ACHN (cell line): ENCODE data around the gene SOX5.

Experiments
- DNase-seq: peaks from one replicate; pipeline ENCODE4 v3.0.0-alpha.2; 2015
- in situ Hi-C: cut with HindIII; loops from 2 replicates; pipeline ENCODE4 v1.10.0; 2017; ENCODE audit warnings: low sequenced_read_pairs, low pct_ligation_motif_present, low pct_unique_long_range_greater_than_20kb

Gene SOX5

DNA sequence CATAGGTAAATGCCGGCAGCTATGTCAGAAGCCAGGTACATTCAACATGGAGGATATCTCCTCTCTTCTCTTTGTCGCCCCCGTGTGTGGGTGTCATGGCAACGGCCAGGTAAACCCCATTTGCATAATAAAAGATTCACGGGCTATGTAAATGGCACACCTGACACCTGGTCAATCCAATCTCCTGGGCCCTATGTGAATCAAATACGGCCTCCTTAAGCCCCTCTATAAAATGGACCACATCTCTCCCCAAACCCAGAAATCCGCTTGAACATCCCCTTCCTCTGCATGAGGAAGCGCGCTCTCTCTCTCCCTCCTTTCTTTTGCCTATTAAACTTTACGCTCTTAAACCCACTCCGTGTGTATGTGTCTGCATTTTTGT lies 363.7 kb downstream of the SOX5 start:
- in situ Hi-C loops = no loop called here
- no peak for DNase-seq

DNA sequence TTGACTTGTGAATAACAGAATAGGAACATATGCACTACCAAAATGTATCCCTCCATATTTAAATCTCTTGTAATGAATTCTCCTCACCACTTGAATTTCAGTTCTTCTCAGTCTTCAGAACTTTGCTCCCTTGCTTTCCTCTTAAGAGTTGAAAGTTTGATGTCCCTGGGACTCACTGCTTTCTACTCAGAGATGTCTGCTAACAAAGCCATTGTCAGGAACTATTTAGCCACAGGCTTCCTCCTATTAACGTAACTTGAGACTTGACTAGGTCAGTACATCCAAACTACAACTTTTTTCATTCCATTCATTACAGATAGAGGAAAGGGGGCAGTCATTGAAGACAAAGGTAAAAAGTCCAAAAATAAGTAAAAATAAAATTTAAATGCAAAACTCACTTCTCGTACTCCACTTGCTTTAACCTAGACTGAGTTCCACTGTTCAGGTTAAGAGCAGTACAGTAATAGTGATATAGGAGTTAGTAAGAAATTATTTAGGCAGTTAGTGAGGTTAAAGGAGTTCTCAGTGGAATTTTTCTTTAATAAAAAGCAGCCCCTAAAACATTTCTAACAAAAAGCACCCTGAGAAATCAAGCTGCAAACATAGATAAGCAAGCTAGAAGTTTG lies 364.2 kb downstream of the SOX5 start:
- in situ Hi-C loops = no loop called here
- DNase-seq = no peak

DNA sequence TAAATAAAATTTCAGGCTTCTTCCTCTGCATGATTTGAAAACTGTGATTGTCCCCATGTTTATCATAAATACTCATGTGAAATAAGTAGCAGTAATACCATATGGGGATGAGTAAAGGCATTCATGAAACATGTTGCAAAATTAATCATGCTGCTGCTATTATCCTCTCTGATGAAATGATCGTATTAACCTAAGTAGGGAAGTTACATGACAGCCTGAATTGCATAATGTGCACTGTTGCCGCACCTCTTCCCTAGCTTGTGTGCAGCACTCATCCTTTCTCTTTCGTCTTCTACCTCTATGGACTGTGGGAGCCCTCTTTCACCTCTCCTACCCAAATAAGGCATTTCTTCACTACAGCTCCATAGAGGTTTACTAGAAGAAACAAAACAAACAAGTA lies 367.6 kb downstream of the SOX5 start:
- in situ Hi-C loops = no loop called here
- no peak for DNase-seq

DNA sequence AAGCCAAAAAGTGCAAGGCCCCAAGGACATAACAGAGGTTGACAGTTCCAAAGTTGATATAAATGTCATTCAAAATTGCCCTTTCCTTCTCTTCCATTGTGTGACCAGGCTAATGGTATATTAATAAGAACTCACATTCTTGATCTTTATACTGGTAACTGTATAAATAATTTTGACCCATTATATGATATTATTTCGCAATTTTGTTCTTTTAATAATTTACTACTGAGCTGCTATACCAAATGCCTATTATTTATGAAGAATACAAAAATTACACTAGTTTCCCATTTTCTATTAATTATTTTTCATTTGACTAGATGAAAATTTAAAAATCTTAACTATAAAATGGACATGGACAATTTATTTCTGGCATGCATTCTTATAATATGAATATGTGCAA lies 370.2 kb downstream of the SOX5 start:
- in situ Hi-C loops = no loop called here
- DNase-seq = no peak

DNA sequence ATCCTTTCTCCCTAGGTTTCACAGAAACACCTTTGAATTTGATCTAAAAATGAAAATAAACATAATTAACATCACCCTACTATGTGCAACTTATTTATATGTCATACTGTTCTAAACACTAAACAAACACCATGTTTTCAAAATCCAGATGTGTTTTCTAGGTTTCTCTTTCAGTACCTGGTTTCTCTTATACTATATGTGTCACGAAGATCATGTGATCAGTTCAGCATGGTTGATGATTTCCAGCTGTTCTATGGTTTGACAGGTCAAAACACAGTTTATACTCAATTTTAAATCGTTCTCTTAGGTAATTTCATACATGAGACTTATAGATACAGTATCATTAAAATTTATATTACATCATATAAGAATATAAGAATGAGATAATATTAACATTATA lies 373.1 kb downstream of the SOX5 start:
- in situ Hi-C loops = no loop called here
- no peak for DNase-seq

DNA sequence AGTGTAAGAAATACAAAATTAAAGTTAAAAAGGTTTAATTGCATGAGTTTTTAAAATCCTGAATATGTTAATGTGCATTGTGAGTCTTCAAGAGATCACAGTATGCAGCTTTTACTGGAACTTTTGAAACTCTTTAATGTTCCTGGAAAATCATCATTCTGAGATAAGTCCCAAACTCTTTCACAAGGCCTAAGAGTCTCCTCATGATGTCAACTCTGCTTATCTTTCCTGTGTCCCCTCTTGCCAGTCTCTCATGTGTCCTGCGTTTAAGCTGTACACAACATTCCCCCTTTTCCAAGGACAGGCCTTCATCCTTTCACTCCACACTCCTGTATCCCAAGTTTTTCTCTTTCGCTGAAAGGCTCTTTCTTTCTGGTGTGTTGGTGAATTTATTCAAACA lies 380.1 kb downstream of the SOX5 start:
- no peak for DNase-seq
- in situ Hi-C loops = no loop called here

DNA sequence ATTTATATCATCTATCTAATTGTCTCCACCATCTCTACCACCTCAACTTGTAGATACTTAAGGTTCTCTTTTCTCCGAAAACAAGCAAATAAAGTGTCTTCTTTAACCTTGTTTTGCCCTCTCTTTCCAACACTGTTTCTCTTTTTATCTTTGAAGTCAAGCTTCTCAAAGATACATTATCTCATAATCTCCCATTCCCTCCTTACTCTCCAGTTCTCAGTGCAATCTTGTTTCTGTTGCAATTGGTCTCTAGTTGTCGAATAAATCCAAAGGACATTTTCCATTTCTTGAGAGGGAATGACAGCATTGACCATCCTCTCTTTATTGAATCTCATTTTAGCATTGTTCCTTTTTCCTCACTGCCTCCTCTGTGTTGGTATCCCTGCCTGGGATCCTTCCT lies 383.3 kb downstream of the SOX5 start:
- in situ Hi-C loops = no loop called here
- no peak for DNase-seq

DNA sequence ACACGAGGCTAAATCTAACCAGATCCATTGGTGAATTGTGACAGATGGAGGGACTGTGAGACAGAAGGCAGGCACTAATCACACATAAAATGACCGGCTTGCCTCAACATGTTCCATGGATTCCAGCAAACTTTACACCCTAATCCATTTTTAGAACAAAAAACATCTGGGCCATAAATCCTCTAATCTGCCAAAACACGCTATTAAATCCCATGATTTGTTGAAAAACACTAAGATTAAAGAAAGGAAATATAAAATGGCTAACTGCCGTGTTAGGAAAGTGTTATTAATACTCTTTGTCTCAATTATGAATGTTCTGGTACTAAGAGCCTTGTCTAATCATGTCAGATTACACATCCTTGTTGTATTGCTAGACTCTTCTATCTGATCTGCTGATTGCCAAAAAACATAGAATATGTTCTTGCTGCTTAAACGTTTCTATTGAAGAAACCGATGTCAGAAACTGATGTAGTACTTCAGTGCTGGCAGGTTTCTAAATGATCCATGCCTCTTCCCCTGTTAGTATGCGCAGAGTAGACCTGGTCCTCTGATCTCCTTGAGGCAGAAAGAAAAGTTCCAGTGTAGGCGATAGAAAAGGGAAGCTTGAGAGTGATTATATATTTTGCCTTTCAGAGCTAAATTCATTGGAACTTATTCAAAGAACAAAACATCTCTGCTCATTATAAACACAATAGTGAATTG lies 384.9 kb downstream of the SOX5 start:
- in situ Hi-C loops = no loop called here
- DNase-seq = no peak

DNA sequence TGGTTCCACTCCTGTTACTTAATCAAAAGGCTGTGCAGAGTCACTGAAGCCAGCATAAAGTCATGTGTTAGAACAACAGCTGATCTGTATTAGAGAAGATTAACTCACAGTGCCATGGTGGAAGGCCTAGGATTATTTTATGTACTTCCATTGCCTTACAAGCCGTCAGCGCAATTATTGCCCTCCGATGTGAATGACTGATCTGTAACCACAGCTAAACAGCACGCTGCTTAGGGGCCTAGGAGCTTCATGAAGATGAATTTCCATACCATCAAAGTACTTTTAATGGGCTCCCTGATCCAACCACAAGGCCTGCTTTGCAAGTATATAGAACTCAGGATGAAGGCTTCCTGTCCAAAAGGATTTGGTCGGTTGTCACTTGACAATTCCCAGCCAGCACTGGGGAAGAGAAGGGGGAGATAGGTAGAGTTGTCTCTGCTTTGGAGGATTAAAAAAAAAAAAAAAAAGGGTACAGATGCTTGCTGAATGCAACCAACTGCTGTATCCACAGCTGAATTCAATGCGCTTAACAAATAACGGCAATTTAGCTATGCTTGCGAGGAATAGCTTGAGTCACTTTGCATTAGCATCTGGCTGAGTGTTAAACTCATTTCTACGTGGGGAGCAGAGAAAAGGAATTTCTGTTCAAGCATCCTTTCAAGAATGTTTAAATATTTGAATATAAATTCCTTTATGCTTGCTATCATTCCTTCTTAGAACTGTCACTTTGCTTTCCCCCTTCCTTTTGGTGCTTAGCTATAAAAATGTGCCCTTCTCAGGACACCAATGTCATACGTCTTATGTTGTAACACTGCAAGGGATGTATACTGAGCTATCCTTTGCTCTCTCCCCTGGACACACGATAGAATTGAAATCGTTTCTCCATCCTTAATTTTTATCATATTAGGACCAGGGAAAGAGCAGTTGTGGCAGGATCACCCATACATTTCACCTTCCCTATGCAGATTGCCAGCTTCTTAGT lies 387.8 kb downstream of the SOX5 start:
- no peak for DNase-seq
- in situ Hi-C loops = no loop called here

DNA sequence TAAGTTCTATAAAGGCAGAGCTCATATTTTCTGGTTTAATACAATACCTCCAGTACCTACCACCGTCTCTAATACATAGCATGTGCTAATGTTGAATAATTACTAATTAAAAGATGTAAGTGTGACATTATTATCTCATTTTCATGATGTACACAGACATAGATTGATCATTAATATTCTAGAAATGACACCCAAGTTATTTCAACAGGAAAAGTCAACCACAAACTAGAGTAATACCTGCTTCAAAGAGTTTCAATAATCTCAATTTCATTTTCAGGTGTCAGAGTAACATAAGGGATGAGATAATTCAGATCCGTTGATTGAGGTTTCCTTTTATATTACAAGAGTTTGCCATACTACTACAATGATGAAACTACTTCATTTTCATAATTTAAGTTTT lies 388.9 kb downstream of the SOX5 start:
- DNase-seq = no peak
- in situ Hi-C loops = no loop called here

DNA sequence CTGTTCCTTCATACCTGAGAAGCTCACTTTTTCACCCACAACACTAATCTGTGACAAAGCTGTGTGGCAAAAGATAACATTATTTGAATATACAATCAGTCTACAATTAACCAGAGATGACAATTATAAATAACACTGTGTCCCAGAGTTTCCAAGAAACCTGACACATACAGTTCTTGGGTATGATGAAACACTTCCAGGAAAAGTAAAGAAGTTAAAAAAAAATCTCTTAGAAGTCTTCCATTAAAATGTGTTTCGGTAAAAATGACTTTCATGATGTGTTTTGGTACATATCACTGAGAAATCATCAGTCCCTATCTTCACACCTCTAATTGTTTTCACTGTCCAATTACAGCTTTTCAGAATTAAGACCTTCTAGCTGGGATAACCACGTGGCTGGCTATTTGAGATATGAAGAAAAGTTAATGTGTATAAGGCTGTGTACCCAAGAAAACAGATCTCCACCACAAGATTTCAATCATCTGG lies 390.2 kb downstream of the SOX5 start:
- in situ Hi-C loops = no loop called here
- no peak for DNase-seq

DNA sequence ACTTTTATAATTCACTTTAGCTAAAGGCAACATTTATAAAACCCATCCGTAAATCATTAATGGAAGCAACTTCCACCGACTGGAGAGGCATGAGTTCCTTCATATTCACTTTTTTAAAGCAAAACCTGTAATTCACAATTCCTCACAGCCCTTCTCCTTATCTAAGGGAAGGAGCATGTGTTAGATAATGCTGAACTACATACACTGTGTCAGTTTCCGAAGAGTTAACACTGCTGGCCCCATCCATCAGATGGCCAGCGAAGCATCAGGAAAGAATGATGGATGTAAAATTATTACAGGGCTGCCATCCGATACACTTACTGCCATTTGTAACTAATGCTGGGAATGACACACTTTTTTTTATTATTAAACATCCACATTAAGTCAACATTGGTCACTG lies 392.8 kb downstream of the SOX5 start:
- in situ Hi-C loops = no loop called here
- no peak for DNase-seq

DNA sequence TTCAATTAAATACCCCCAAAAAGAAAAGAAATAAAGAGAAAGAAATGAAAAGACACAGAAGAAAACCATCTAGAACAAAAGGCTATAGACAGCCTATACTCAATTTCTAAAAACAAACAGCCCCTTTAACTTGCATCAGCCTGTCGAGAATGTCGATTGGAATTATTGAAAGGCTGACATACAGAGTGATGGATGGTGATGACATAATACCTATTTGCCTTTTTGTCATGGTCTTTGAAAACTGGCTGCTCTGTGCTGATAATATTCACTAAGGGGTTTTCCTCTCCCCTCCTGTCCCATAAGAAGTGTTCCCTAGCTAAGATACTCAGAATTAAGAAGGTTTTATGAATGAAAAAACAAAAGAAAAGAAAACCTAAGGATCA lies 393.7 kb downstream of the SOX5 start:
- no peak for DNase-seq
- in situ Hi-C loops = no loop called here

DNA sequence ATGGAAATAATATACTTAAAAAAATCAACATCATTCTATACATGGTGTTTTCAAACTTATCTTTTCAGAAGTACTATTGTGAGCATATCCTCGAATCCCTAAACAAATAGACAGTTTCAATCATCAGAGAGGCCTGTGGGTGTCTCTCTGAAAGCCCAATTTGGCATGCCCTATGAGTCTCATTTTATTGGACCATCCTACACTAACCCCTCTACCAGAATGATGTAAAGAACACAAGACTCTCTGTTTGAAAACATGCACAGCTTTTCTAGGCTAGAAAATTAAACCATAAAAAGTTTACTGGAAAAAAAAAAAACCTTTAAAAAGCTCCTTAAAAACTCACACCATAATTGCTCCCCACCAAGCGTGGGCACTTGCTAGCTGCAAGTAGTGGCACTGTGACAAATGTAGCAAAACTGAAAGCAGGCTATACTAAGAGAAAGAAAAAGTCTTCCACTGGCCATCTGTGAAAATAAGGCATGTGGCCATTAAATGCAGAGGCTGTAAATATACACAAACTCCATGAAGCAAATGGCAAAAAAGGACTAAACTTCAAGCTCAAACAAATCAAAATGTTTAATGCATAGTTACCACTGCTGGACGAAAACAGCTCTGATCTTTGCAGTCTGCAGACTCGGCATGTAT lies 394.2 kb downstream of the SOX5 start:
- DNase-seq = no peak
- in situ Hi-C loops = no loop called here

DNA sequence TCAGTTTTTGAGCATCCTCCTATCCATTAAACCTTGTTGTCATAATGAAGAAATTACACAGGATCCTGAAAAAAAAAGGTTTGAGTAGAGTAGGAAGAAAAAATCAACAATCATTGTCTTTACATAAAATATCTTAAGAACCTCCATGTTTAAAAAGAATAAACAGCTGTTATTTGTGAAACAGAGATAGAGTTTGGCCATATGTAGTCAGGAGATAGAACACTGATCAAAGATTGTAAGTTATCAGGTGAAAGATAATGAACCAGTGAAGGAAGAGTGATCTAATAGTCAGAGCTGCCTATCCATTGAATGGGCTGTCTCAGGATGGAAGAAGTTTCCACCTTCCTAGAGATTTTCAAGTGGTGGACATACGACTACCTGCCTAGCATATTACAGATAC lies 397.1 kb downstream of the SOX5 start:
- in situ Hi-C loops = no loop called here
- DNase-seq = no peak

DNA sequence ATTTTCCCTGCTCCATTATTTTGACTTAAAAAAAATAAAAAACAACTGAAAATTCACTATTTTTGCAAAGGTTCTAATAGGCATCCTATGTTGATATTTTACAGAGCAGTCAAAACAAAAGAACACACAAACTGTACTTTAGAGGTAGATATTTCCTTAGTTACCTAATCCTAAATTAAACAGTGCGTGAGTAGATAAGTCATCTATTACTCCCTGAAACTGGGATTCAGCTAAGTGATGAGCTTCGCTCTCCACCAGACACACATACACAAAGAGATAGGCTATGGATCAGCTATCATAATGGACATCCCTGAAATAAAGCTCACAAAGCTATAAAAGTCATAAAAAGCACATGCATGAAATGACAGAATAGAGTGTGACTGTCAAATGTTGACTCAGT lies 398.7 kb downstream of the SOX5 start:
- in situ Hi-C loops = no loop called here
- no peak for DNase-seq

DNA sequence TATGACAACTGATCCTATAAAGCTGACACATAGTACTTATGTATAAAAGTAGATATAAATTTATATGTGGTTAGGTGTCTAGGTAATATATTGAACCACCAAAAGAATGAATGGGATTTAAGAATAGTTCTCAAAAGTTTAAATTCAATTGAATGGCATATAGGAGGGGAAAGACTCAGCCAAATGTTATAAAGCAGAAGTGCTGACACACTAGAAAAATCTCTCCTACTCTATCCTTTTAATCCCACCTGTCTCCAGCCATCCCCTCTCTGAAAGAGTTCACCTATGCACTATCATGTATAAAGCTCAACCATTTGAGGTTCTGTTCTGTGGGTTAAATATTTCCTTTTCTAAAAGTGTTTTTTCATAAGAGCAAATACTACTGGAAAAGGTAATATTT lies 400.7 kb downstream of the SOX5 start:
- DNase-seq = no peak
- in situ Hi-C loops = no loop called here

DNA sequence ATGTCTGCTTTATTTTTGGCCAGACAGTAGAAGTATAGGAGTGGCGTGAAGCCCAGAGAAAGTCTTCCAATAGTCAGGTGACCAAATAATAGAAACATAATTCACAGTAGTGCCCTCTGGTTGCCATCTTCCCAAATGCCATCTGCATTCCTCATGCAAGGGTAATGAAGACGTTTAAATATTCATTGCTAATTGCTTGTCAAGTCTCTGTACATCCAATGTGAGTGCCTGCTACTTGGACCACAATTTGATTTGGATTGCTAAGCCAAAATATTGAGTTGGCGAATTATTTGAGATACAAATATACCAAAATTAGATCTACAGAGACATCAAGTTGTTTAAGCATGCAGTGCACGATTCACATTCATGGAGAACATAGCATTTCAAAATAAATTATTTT lies 402.7 kb downstream of the SOX5 start:
- in situ Hi-C loops = no loop called here
- DNase-seq = no peak

DNA sequence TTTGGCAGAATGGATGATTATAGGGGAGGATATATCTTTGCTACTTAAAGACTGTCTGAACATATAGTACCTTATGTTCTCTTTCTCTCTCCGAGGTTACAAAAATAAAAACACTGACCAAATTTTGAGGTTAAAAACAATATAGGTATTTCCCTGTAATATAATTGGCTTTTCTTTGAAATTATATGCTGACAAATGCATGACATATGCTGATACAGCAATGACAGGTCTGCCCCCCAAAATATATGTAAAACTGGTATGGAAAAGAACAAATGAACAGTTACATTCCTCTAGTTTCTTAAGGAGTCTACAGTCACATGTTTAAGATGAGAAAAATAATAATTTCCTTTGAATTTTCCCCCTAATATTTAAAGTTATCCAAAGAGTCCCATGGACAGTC lies 405.7 kb downstream of the SOX5 start:
- in situ Hi-C loops = no loop called here
- DNase-seq = no peak
